Esophagus squamous epithelium (tissue), 5 donors: ENCODE data around the gene XAF1. TPM values are rescaled to one million over a fixed set of nuclear protein-coding genes. Genes with fewer than 3 reads are reported as not detected.

Experiments
- DNase-seq: peaks from one replicate; lab custom pipeline; 2025; lab: John Stamatoyannopoulos, UW
- H3K27ac ChIP-seq, 4 donors: fragments of 200-600 bp; sonication (generic); one replicate each; pipeline ENCODE4 v1.5.1; 2016 to 2019; ENCODE audit warnings: mild to moderate bottlenecking in 1 of 4
- H3K27me3 ChIP-seq, 4 donors: fragments of 200-600 bp; sonication (generic); 1 replicate in 3 of 4; 2 replicates in 1 of 4; pipeline versions ENCODE4 v1.5.1 to v1.6.0; 2017 to 2021; ENCODE audit warnings: antibody characterized with exemption in 1 of 4
- H3K36me3 ChIP-seq, 3 donors: fragments of 200-600 bp; sonication (generic); one replicate each; pipeline ENCODE4 v1.5.1; 2016 to 2019
- H3K4me1 ChIP-seq, 3 donors: fragments of 200-600 bp; sonication (generic); one replicate each; pipeline ENCODE4 v1.5.1; 2017 to 2019
- H3K4me3 ChIP-seq, 4 donors: fragments of 200-600 bp; sonication (generic); 1 replicate in 3 of 4; 2 replicates in 1 of 4; pipeline ENCODE4 v1.5.1; 2016 to 2019; ENCODE audit warnings: mild to moderate bottlenecking in 2 of 4, moderate library complexity in 1 of 4
- H3K9me3 ChIP-seq, 3 donors: fragments of 200-600 bp; sonication (generic); one replicate each; pipeline ENCODE4 v1.5.1; 2016 to 2019
- CTCF ChIP-seq, 6 experiments: fragments of 450-650 bp in 4 of 6; fragments of 200-600 bp in 2 of 6; sonication (generic) in 2 of 6; IDR thresholded peaks; one replicate each; pipeline ENCODE4 v1.5.1; 2016 to 2019; ENCODE audit warnings: antibody characterized with exemption in 6 of 6, mild to moderate bottlenecking in 4 of 6, moderate library complexity in 4 of 6
- POLR2A ChIP-seq, 4 donors: fragments of 450-650 bp; IDR thresholded peaks; one replicate each; pipeline ENCODE4 v1.6.1; 2017; ENCODE audit warnings: antibody characterized with exemption in 4 of 4, mild to moderate bottlenecking in 4 of 4, moderate library complexity in 3 of 4
- WGBS, 2 donors: methylation state at CpG; one replicate each; pipeline ENCODE4 v1.1.5; 2018; 5-methylcytosine and 5-hydroxymethylcytosine counted together
- intact Hi-C: fragments of 100-400 bp; cut with DNase I; formaldehyde crosslinking; loops from one replicate; pipeline ENCODE4 v1.15.0; 2022
- total RNA-seq, 4 donors: library from RNA; depleted of rRNA; stranded (reverse); fragments of >200 nt; gene quantifications; one replicate each; pipeline ENCODE4 v1.1.0, GENCODE V29; 2016
- donor health status: DM: yes; HTN: yes; CAD: no.

Gene XAF1
- total RNA-seq, 4 donors from 2014 or later = 6.9 to 24.0 (median 15.5) TPM

- Histone ChIP-seq H3K4me3 (peak within 1 kb of the TSS; percentile 17 to 53 (median 36)), H3K27me3 (peaks cover 0 to 45% (median 0%) of the 10 kb centered on the region in 4 donors)
- intact Hi-C loops = no loop called here
Observed at GRCh38 chr17:6775871-6776405, 20.1 kb downstream of the XAF1 start, which contains the start of gene FBXO39. Gene FBXO39 (plus strand): TSS chr17:6776215. CDS start chr17:6779869, 3,654 bp downstream.

GRCh38 chr17:6779411-6779810, 23.6 kb downstream of the XAF1 start:
- Histone ChIP-seq H3K4me1 (peaks cover 0 to 13% (median 6%) of the 10 kb centered on the region in 3 donors), H3K36me3 (no peaks in the 10 kb centered on the region), H3K27me3 (peaks cover 0 to 52% (median 0%) of the 10 kb centered on the region in 4 donors), H3K9me3 (peaks cover 0 to 6% (median 5%) of the 10 kb centered on the region in 3 donors), H3K27ac (no peak overlapping the region), H3K4me3 (no peak overlapping the region)
- WGBS, 2 donors = 55 to 58% methylated on average over 2 of the region's 2 CpGs
- intact Hi-C loops = no loop called here
- no peak for DNase-seq
- TF ChIP-seq CTCF (IDR thresholded peaks at IDR 0.05) (no peak), POLR2A (IDR thresholded peaks at IDR 0.05) (no peak)

More at GRCh38 chr17:6775871-6776405, 20.1 kb downstream of the XAF1 start, which contains the start of gene FBXO39:
- Histone ChIP-seq H3K27ac (no peak within 1 kb of the TSS), H3K36me3 (peaks cover 11 to 34% (median 25%) of the 10 kb centered on the region in 3 donors), H3K4me1 (peaks cover 0 to 13% (median 6%) of the 10 kb centered on the region in 3 donors), H3K9me3 (peaks cover 0 to 19% (median 5%) of the 10 kb centered on the region in 3 donors)
- WGBS, 2 donors = 2 to 21% methylated on average over 6 to 9 of the region's 49 CpGs
- DNase-seq = no peak
- no peak for TF ChIP-seq POLR2A (IDR thresholded peaks at IDR 0.05)
- TF ChIP-seq CTCF (IDR thresholded peaks at IDR 0.05) = no peak

GRCh38 chr17:6780001-6780400, 24.2 kb downstream of the XAF1 start:
- intact Hi-C loops = no loop called here
- Histone ChIP-seq H3K4me3 (no peak overlapping the region), H3K27me3 (peaks cover 0 to 50% (median 0%) of the 10 kb centered on the region in 4 donors), H3K9me3 (peaks cover 0 to under 1% (median 0%) of the 10 kb centered on the region in 3 donors), H3K27ac (no peak overlapping the region), H3K4me1 (peaks cover 0 to 13% (median 6%) of the 10 kb centered on the region in 3 donors), H3K36me3 (no peaks in the 10 kb centered on the region)
- TF ChIP-seq POLR2A (IDR thresholded peaks at IDR 0.05) (no peak), CTCF (IDR thresholded peaks at IDR 0.05) (no peak)
- WGBS, 2 donors = 75 to 78% methylated on average over 5 to 6 of the region's 8 CpGs
- no peak for DNase-seq

- intact Hi-C loops = no loop called here
- H3K9me3 ChIP-seq = no peaks in the 10 kb centered on the region
- DNase-seq = no peak
Observed at GRCh38 chr17:6780886-6781285, 25.0 kb downstream of the XAF1 start.

More at GRCh38 chr17:6780886-6781285, 25.0 kb downstream of the XAF1 start:
- no peak for TF ChIP-seq POLR2A (IDR thresholded peaks at IDR 0.05)
- TF ChIP-seq CTCF (IDR thresholded peaks at IDR 0.05) = no peak
- Histone ChIP-seq H3K27ac (no peak overlapping the region), H3K27me3 (peaks cover 0 to 44% (median 0%) of the 10 kb centered on the region in 4 donors), H3K36me3 (no peaks in the 10 kb centered on the region), H3K4me1 (peaks cover 0 to 8% (median 6%) of the 10 kb centered on the region in 3 donors), H3K4me3 (no peak overlapping the region)
- 47% methylated on average over 3 of the region's 3 CpGs; no CpG with 5 or more reads in 1 of the 2 donors for WGBS, 2 donors
